GM23338 (cell line): ENCODE data around the gene LHX3.

Experiments
- CREB1 ChIP-seq: fragments of 250-450 bp; sonication (Bioruptor Pico); IDR thresholded peaks from 2 replicates; pipeline ENCODE4 v1.5.0; 2020; ENCODE audit warnings: low read depth, mild to moderate bottlenecking, moderate library complexity
- ETS1 ChIP-seq: IDR thresholded peaks from 2 replicates; pipeline ENCODE4 v1.6.1; 2016; ENCODE audit warnings: antibody characterized with exemption
- EZH2 ChIP-seq: fragments of 200-600 bp; sonication (generic); IDR thresholded peaks from one replicate; pipeline ENCODE4 v1.8.0; 2017; ENCODE audit warnings: antibody characterized with exemption, mild to moderate bottlenecking, low read depth; ENCODE audit not compliant: unreplicated experiment
- EZH2phosphoT487 ChIP-seq: fragments of 200-600 bp; sonication (generic); IDR thresholded peaks from one replicate; pipeline ENCODE4 v1.8.1; 2018; ENCODE audit warnings: antibody characterized with exemption; ENCODE audit not compliant: unreplicated experiment
- POLR2AphosphoS5 ChIP-seq: IDR thresholded peaks from 2 replicates; pipeline ENCODE4 v1.6.1; 2016; ENCODE audit warnings: antibody characterized with exemption, low read depth
- ZNF114 ChIP-seq: fragments of 250-450 bp; sonication (Bioruptor Pico); IDR thresholded peaks from 2 replicates; pipeline ENCODE4 v1.5.0; 2020; ENCODE audit warnings: mild to moderate bottlenecking, moderate library complexity
- ZNF331 ChIP-seq: fragments of 250-450 bp; sonication (Bioruptor Pico); IDR thresholded peaks from 2 replicates; pipeline ENCODE4 v1.5.0; 2020; ENCODE audit warnings: low read depth, mild to moderate bottlenecking, moderate library complexity
- ZNF462 ChIP-seq: fragments of 250-450 bp; sonication (Bioruptor Pico); IDR thresholded peaks from 2 replicates; pipeline ENCODE4 v1.5.0; 2020; ENCODE audit warnings: mild to moderate bottlenecking, moderate library complexity
- TF ChIP-seq, protein P1 (sequence below), 2 experiments: fragments of 200-600 bp in 1 of 2; sonication (generic) in 1 of 2; conservative IDR thresholded peaks; 2 replicates each; pipeline versions ENCODE4 v1.5.1 to v1.6.1; 2016 to 2017; ENCODE audit warnings: antibody characterized with exemption in 2 of 2, low read depth in 2 of 2, mild to moderate bottlenecking in 2 of 2, moderate library complexity in 1 of 2
- TF ChIP-seq, protein P2 (sequence below): IDR thresholded peaks from one replicate; pipeline ENCODE4 v1.6.1; 2018; ENCODE audit warnings: antibody characterized with exemption; ENCODE audit not compliant: unreplicated experiment

DNA sequence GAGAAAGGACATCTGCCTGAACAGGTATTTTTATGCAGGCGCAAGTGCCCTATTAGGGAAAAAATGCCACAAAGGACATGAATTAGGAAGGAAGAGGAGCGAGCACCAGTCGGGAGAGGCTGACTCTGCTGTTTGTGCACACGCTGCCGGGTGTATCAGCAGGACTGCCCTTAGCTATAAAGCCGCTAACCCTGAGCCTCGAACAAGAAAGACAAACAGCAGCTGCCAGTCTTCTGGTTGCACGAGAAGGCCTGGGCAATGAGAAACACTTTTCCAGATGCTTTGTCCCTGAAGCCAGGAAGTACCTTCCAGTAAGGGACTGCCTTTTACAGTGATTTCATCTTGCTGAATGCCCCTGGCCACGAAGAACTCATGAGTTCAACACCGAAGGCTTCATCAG, 28.0 kb upstream of the LHX3 start:
- TF ChIP-seq EZH2 (no peak), POLR2AphosphoS5 (no peak), ZNF331 (CRISPR knock-in tag) (no peak), EZH2phosphoT487 (no peak), ZNF462 (no peak), CREB1 (CRISPR knock-in tag) (no peak), ETS1 (no peak), ZNF114 (CRISPR knock-in tag) (no peak)
- TF ChIP-seq, protein P1, sequence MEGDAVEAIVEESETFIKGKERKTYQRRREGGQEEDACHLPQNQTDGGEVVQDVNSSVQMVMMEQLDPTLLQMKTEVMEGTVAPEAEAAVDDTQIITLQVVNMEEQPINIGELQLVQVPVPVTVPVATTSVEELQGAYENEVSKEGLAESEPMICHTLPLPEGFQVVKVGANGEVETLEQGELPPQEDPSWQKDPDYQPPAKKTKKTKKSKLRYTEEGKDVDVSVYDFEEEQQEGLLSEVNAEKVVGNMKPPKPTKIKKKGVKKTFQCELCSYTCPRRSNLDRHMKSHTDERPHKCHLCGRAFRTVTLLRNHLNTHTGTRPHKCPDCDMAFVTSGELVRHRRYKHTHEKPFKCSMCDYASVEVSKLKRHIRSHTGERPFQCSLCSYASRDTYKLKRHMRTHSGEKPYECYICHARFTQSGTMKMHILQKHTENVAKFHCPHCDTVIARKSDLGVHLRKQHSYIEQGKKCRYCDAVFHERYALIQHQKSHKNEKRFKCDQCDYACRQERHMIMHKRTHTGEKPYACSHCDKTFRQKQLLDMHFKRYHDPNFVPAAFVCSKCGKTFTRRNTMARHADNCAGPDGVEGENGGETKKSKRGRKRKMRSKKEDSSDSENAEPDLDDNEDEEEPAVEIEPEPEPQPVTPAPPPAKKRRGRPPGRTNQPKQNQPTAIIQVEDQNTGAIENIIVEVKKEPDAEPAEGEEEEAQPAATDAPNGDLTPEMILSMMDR (conservative IDR thresholded peaks at IDR 0.05; ENCODE audit: low read depth in 2 of 2): no peak
- TF ChIP-seq, protein P2, sequence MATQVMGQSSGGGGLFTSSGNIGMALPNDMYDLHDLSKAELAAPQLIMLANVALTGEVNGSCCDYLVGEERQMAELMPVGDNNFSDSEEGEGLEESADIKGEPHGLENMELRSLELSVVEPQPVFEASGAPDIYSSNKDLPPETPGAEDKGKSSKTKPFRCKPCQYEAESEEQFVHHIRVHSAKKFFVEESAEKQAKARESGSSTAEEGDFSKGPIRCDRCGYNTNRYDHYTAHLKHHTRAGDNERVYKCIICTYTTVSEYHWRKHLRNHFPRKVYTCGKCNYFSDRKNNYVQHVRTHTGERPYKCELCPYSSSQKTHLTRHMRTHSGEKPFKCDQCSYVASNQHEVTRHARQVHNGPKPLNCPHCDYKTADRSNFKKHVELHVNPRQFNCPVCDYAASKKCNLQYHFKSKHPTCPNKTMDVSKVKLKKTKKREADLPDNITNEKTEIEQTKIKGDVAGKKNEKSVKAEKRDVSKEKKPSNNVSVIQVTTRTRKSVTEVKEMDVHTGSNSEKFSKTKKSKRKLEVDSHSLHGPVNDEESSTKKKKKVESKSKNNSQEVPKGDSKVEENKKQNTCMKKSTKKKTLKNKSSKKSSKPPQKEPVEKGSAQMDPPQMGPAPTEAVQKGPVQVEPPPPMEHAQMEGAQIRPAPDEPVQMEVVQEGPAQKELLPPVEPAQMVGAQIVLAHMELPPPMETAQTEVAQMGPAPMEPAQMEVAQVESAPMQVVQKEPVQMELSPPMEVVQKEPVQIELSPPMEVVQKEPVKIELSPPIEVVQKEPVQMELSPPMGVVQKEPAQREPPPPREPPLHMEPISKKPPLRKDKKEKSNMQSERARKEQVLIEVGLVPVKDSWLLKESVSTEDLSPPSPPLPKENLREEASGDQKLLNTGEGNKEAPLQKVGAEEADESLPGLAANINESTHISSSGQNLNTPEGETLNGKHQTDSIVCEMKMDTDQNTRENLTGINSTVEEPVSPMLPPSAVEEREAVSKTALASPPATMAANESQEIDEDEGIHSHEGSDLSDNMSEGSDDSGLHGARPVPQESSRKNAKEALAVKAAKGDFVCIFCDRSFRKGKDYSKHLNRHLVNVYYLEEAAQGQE: no peak
